GM08714 (cell line): Measurements from ENCODE around the gene CHST15.
"Not testable (repeated sequence)": the region's sequence is repeated elsewhere in the genome, so short reads cannot be mapped to it uniquely, and the experiment has no call there.

Source experiments
- H3K4me3 ChIP-seq: fragments of 200-500 bp; sonication (Bioruptor generic); 2 replicates; pipeline ENCODE4 v1.5.1; 2014; ENCODE audit warnings: mild to moderate bottlenecking, low read length, inconsistent platforms
- ZNF274 ChIP-seq: IDR thresholded peaks from 2 replicates; pipeline ENCODE4 v1.6.1; 2012; ENCODE audit warnings: mild to moderate bottlenecking, low read depth, low read length

The CHST15 gene

GRCh38 chr10:124096494-124096893 is 3.1 kb upstream of the CHST15 start:
- no peak for TF ChIP-seq ZNF274
- no peak overlapping the region for H3K4me3 ChIP-seq

- not testable (repeated sequence) for H3K4me3 ChIP-seq
These were observed 2.4 kb upstream of the CHST15 start for GRCh38 chr10:124095801-124096200.

GRCh38 chr10:124095096-124095495 is 1.7 kb upstream of the CHST15 start:
- H3K4me3 ChIP-seq: no peak overlapping the region
- no peak for TF ChIP-seq ZNF274

GRCh38 chr10:124094419-124094785 is 1.0 kb upstream of the CHST15 start:
- TF ChIP-seq ZNF274: no peak
- no peak overlapping the region for H3K4me3 ChIP-seq

- peak overlapping the region; percentile 47; the same call in 1 of the 2 replicates for H3K4me3 ChIP-seq
These were observed 498 bp upstream of the CHST15 start for GRCh38 chr10:124093774-124094418.

- H3K4me3 ChIP-seq: peak overlapping the region; percentile 47; the same call in 1 of the 2 replicates
- TF ChIP-seq ZNF274: no peak
These were observed 1.0 kb downstream of the CHST15 start for GRCh38 chr10:124092250-124092859.

- peak overlapping the region; percentile 32; the same call in 1 of the 2 replicates for H3K4me3 ChIP-seq
- no peak for TF ChIP-seq ZNF274
These were observed 1.6 kb downstream of the CHST15 start for GRCh38 chr10:124091646-124092249.

- H3K4me3 ChIP-seq: no peak overlapping the region
- no peak for TF ChIP-seq ZNF274
These were observed 2.7 kb downstream of the CHST15 start for GRCh38 chr10:124090601-124091209.

- no peak overlapping the region for H3K4me3 ChIP-seq
- no peak for TF ChIP-seq ZNF274
These were observed 3.5 kb downstream of the CHST15 start for GRCh38 chr10:124089859-124090258.

GRCh38 chr10:124088915-124089314 is 4.5 kb downstream of the CHST15 start:
- H3K4me3 ChIP-seq: no peak overlapping the region
- TF ChIP-seq ZNF274: no peak

- no peak for TF ChIP-seq ZNF274
- H3K4me3 ChIP-seq: no peak overlapping the region
These were observed 5.4 kb downstream of the CHST15 start for GRCh38 chr10:124087672-124088634.

GRCh38 chr10:124086787-124087671 is 6.4 kb downstream of the CHST15 start:
- TF ChIP-seq ZNF274: no peak
- H3K4me3 ChIP-seq: no peak overlapping the region

GRCh38 chr10:124086097-124086710 is 7.2 kb downstream of the CHST15 start:
- TF ChIP-seq ZNF274: no peak
- H3K4me3 ChIP-seq: no peak overlapping the region

GRCh38 chr10:124085680-124086079 is 7.7 kb downstream of the CHST15 start:
- H3K4me3 ChIP-seq: no peak overlapping the region
- TF ChIP-seq ZNF274: no peak
